ENCODE results near the gene TMEM145.

TMEM145 gene

DNA sequence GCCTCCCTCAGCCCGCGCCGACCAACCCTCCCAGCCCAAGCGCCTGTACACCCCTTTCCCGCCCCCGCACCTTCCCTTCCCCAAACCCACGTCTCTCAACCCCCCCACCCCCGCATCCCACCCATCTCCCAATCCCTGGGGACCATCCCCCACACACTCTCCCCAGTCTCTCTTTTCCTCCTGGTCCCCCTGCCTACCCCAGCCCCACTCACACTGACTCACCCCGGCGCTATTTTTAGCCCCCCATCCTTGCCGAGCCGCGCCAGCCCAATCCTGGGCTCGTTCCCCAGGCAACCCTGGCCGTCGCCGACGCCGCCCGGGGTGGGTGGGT is 32.3 kb upstream of the TMEM145 start:
- Histone ChIP-seq H3K9me3 (ENCODE audit: control insufficient read depth, low read length) (no peaks in the 10 kb centered on the region), H3K27me3 (ENCODE audit: control insufficient read depth in 1 of 2, insufficient read depth in 1 of 2, low read length in 2 of 2) (no peaks in the 10 kb centered on the region), H3K79me1 (replicated peaks; ENCODE audit: low read length, poor library complexity, severe bottlenecking) (peaks cover 1% of the 10 kb centered on the region), H3K9ac (ENCODE audit: low read length) (peak overlapping the region; percentile 79), H2BK5ac (ENCODE audit: low read depth, low read length, poor library complexity, severe bottlenecking) (peak overlapping the region; percentile 80), H3K18ac (ENCODE audit: low read depth in 1 of 2, low read length in 2 of 2) (peak overlapping the region; percentile 89 to 99), H3K36me3 (ENCODE audit: control insufficient read depth in 1 of 2, insufficient read depth in 2 of 2, low read depth in 1 of 2, low read length in 2 of 2) (peaks cover 18 to 22% of the 10 kb centered on the region in 2 experiments), H3K23ac (ENCODE audit: low read length in 2 of 2) (no peak overlapping the region), H2AFZ (ENCODE audit: low read depth, low read length) (no peak overlapping the region), H4K91ac (ENCODE audit: low read length) (peak overlapping the region; percentile 91), H2AK5ac (ENCODE audit: low read length, severe bottlenecking) (no peak overlapping the region), H3K4ac (ENCODE audit: low read depth in 1 of 2, low read length in 2 of 2) (peak overlapping the region; percentile 76 to 80), H3K4me3 (ENCODE audit: insufficient read depth in 1 of 2, low read depth in 1 of 2, low read length in 2 of 2) (peak overlapping the region; percentile 69 to 86), H3K27ac (ENCODE audit: low read length, poor library complexity, severe bottlenecking) (peak overlapping the region; percentile 57), H3K14ac (ENCODE audit: low read length in 2 of 2) (no peak overlapping the region), H2BK15ac (ENCODE audit: low read depth, poor library complexity, severe bottlenecking) (peak overlapping the region; percentile 78), H4K8ac (ENCODE audit: low read length) (peak overlapping the region; percentile 92), H2BK12ac (ENCODE audit: low read length in 2 of 2) (peak overlapping the region in 1 of 2 experiments; percentile 45), H3K4me1 (ENCODE audit: control insufficient read depth, insufficient read depth, low read depth, low read length) (peaks cover 69% of the 10 kb centered on the region), H3K4me2 (ENCODE audit: low read length, poor library complexity, severe bottlenecking) (peak overlapping the region; percentile 85), H2BK120ac (ENCODE audit: low read depth, low read length) (peak overlapping the region; percentile 98)
- DNase-seq, result peak; percentile 81
- 0% methylated on average over 18 of the region's 20 CpGs for WGBS

DNA sequence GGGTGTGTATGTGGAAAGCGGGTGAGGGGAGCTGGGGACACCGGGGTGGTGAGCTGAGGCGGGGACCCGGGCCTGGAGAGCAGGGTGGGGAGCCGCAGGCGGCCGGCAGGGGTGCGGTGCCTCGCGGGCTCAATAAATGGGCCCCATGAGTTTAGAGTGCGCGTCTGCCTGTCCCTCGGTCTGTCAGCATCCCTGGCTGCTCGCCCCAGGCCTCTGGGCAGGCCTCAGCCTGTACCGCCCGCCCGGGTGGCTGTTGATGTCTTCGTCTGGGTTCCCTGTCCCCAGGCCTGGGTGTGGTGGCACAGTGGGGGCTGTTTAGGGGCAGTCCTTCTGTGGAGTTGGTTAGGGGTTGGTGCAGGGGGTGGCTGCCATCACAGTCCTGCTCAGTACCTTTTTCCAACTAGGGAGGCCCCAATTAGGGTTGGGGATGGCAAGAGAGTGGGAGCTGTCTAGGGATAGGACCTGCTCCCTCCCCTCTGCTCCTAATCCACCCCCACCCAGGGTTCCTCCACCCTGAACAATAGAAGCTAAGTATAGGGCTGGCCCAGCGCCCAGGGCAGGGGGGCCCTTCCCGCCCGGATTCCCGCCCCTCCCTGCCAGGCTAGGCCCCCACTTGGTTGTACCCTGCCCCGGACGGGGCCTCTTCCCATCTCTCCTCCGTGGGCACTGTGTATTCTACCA is 31.8 kb upstream of the TMEM145 start:
- Histone ChIP-seq H3K18ac (ENCODE audit: low read depth in 1 of 2, low read length in 2 of 2) (peak overlapping the region; percentile 84 to 99), H3K23ac (ENCODE audit: low read length in 2 of 2) (peak overlapping the region in 1 of 2 experiments; percentile 89), H2BK15ac (ENCODE audit: low read depth, poor library complexity, severe bottlenecking) (peak overlapping the region; percentile 68), H2BK120ac (ENCODE audit: low read depth, low read length) (peak overlapping the region; percentile 98), H4K8ac (ENCODE audit: low read length) (peak overlapping the region; percentile 87), H3K4me2 (ENCODE audit: low read length, poor library complexity, severe bottlenecking) (peak overlapping the region; percentile 85), H3K9ac (ENCODE audit: low read length) (peak overlapping the region; percentile 79), H2AK5ac (ENCODE audit: low read length, severe bottlenecking) (peak overlapping the region; percentile 63), H2AFZ (ENCODE audit: low read depth, low read length) (no peak overlapping the region), H3K27me3 (ENCODE audit: control insufficient read depth in 1 of 2, insufficient read depth in 1 of 2, low read length in 2 of 2) (no peaks in the 10 kb centered on the region), H3K4me1 (ENCODE audit: control insufficient read depth, insufficient read depth, low read depth, low read length) (peaks cover 71% of the 10 kb centered on the region), H3K79me1 (replicated peaks; ENCODE audit: low read length, poor library complexity, severe bottlenecking) (peaks cover 6% of the 10 kb centered on the region), H3K36me3 (ENCODE audit: control insufficient read depth in 1 of 2, insufficient read depth in 2 of 2, low read depth in 1 of 2, low read length in 2 of 2) (peaks cover 13 to 24% of the 10 kb centered on the region in 2 experiments), H3K14ac (ENCODE audit: low read length in 2 of 2) (peak overlapping the region in 1 of 2 experiments; percentile 89), H3K4ac (ENCODE audit: low read depth in 1 of 2, low read length in 2 of 2) (peak overlapping the region; percentile 94 to 99), H3K27ac (ENCODE audit: low read length, poor library complexity, severe bottlenecking) (peak overlapping the region; percentile 87), H4K91ac (ENCODE audit: low read length) (peak overlapping the region; percentile 91), H2BK5ac (ENCODE audit: low read depth, low read length, poor library complexity, severe bottlenecking) (peak overlapping the region; percentile 67), H2BK12ac (ENCODE audit: low read length in 2 of 2) (peak overlapping the region; percentile 38 to 67), H3K9me3 (ENCODE audit: control insufficient read depth, low read length) (no peaks in the 10 kb centered on the region), H3K4me3 (ENCODE audit: insufficient read depth in 1 of 2, low read depth in 1 of 2, low read length in 2 of 2) (peak overlapping the region; percentile 26 to 69)
- DNase-seq, result no peak
- 3% methylated on average over 23 of the region's 25 CpGs for WGBS

- Histone ChIP-seq H3K4me1 (ENCODE audit: control insufficient read depth, insufficient read depth, low read depth, low read length) (peaks cover 71% of the 10 kb centered on the region), H4K8ac (ENCODE audit: low read length) (peak overlapping the region; percentile 87), H3K4me2 (ENCODE audit: low read length, poor library complexity, severe bottlenecking) (peak overlapping the region; percentile 85), H3K14ac (ENCODE audit: low read length in 2 of 2) (peak overlapping the region in 1 of 2 experiments; percentile 38), H2AK5ac (ENCODE audit: low read length, severe bottlenecking) (peak overlapping the region; percentile 63), H4K91ac (ENCODE audit: low read length) (peak overlapping the region; percentile 91), H2BK15ac (ENCODE audit: low read depth, poor library complexity, severe bottlenecking) (peak overlapping the region; percentile 82), H2AFZ (ENCODE audit: low read depth, low read length) (no peak overlapping the region), H3K23ac (ENCODE audit: low read length in 2 of 2) (peak overlapping the region in 1 of 2 experiments; percentile 16), H3K9me3 (ENCODE audit: control insufficient read depth, low read length) (no peaks in the 10 kb centered on the region), H2BK120ac (ENCODE audit: low read depth, low read length) (peak overlapping the region; percentile 98), H3K9ac (ENCODE audit: low read length) (peak overlapping the region; percentile 79), H3K79me1 (replicated peaks; ENCODE audit: low read length, poor library complexity, severe bottlenecking) (peaks cover 8% of the 10 kb centered on the region), H3K27ac (ENCODE audit: low read length, poor library complexity, severe bottlenecking) (peak overlapping the region; percentile 87), H3K18ac (ENCODE audit: low read depth in 1 of 2, low read length in 2 of 2) (peak overlapping the region; percentile 84 to 99), H3K36me3 (ENCODE audit: control insufficient read depth in 1 of 2, insufficient read depth in 2 of 2, low read depth in 1 of 2, low read length in 2 of 2) (peaks cover 10 to 23% of the 10 kb centered on the region in 2 experiments), H3K4ac (ENCODE audit: low read depth in 1 of 2, low read length in 2 of 2) (peak overlapping the region; percentile 94 to 99), H3K27me3 (ENCODE audit: control insufficient read depth in 1 of 2, insufficient read depth in 1 of 2, low read length in 2 of 2) (no peaks in the 10 kb centered on the region), H2BK5ac (ENCODE audit: low read depth, low read length, poor library complexity, severe bottlenecking) (no peak overlapping the region), H2BK12ac (ENCODE audit: low read length in 2 of 2) (peak overlapping the region; percentile 67 to 71), H3K4me3 (ENCODE audit: insufficient read depth in 1 of 2, low read depth in 1 of 2, low read length in 2 of 2) (peak overlapping the region in 1 of 2 experiments; percentile 69)
- peak; percentile 85 for DNase-seq
- 19% methylated on average over 5 of the region's 7 CpGs for WGBS
These were observed 31.0 kb upstream of the TMEM145 start for GRCh38 chr19:42281827-42282762.

DNA sequence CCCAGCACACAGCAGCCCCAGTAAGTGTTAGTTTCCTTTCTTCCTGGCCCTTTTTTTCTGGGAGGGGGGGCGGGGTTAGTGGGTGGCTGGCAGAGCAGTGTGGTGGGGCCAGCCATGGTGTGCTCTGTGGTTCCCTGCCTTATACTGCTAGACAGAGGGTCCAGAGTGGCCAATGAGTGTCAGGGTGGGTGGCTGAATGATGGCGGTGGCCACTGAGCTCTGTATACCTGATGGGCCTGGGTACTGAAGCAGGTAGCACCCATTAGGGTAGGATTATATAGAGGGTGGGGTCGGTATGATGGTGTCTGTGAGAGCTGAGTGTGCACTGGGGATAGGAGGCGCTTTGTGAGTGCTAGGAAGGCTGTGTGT is 30.3 kb upstream of the TMEM145 start:
- Histone ChIP-seq H3K79me1 (replicated peaks; ENCODE audit: low read length, poor library complexity, severe bottlenecking) (peaks cover 12% of the 10 kb centered on the region), H3K18ac (ENCODE audit: low read depth in 1 of 2, low read length in 2 of 2) (peak overlapping the region; percentile 40 to 99), H2BK15ac (ENCODE audit: low read depth, poor library complexity, severe bottlenecking) (no peak overlapping the region), H2BK12ac (ENCODE audit: low read length in 2 of 2) (peak overlapping the region; percentile 60 to 91), H4K8ac (ENCODE audit: low read length) (peak overlapping the region; percentile 59), H3K4ac (ENCODE audit: low read depth in 1 of 2, low read length in 2 of 2) (peak overlapping the region; percentile 37 to 99), H4K91ac (ENCODE audit: low read length) (peak overlapping the region; percentile 96), H3K27ac (ENCODE audit: low read length, poor library complexity, severe bottlenecking) (peak overlapping the region; percentile 87), H3K4me2 (ENCODE audit: low read length, poor library complexity, severe bottlenecking) (no peak overlapping the region), H3K4me1 (ENCODE audit: control insufficient read depth, insufficient read depth, low read depth, low read length) (peaks cover 65% of the 10 kb centered on the region), H2AFZ (ENCODE audit: low read depth, low read length) (no peak overlapping the region), H3K9me3 (ENCODE audit: control insufficient read depth, low read length) (no peaks in the 10 kb centered on the region), H3K4me3 (ENCODE audit: insufficient read depth in 1 of 2, low read depth in 1 of 2, low read length in 2 of 2) (peak overlapping the region in 1 of 2 experiments; percentile 72), H2AK5ac (ENCODE audit: low read length, severe bottlenecking) (no peak overlapping the region), H3K14ac (ENCODE audit: low read length in 2 of 2) (peak overlapping the region in 1 of 2 experiments; percentile 99), H2BK120ac (ENCODE audit: low read depth, low read length) (no peak overlapping the region), H3K36me3 (ENCODE audit: control insufficient read depth in 1 of 2, insufficient read depth in 2 of 2, low read depth in 1 of 2, low read length in 2 of 2) (peaks cover 12 to 30% of the 10 kb centered on the region in 2 experiments), H2BK5ac (ENCODE audit: low read depth, low read length, poor library complexity, severe bottlenecking) (no peak overlapping the region), H3K27me3 (ENCODE audit: control insufficient read depth in 1 of 2, insufficient read depth in 1 of 2, low read length in 2 of 2) (no peaks in the 10 kb centered on the region), H3K23ac (ENCODE audit: low read length in 2 of 2) (no peak overlapping the region), H3K9ac (ENCODE audit: low read length) (peak overlapping the region; percentile 79)
- 47% methylated on average over 4 of the region's 4 CpGs for WGBS
- no peak for DNase-seq
